HG03432 (cell line): Measurements from ENCODE around the gene KCNQ1.
"Not testable (repeated sequence)": the region's sequence is repeated elsewhere in the genome, so short reads cannot be mapped to it uniquely, and the experiment has no call there.

Experiments
- ATAC-seq: cut with Tn5 transposase; IDR thresholded peaks from one replicate; pipeline ENCODE4 v1.9.1; 2021; ENCODE audit warnings: mild to moderate bottlenecking, moderate library complexity; ENCODE audit not compliant: unreplicated experiment

The KCNQ1 gene

GRCh38 chr11:2631161-2631560 is 186.4 kb downstream of the KCNQ1 start:
- ATAC-seq, result no peak

- ATAC-seq, result not testable (repeated sequence)
Observed at GRCh38 chr11:2639763-2640162, 195.0 kb downstream of the KCNQ1 start.

- no peak for ATAC-seq
Observed at GRCh38 chr11:2641623-2642022, 196.8 kb downstream of the KCNQ1 start.

- ATAC-seq, result no peak
Observed at GRCh38 chr11:2643746-2644145, 198.9 kb downstream of the KCNQ1 start.

GRCh38 chr11:2644844-2645778 is 200.3 kb downstream of the KCNQ1 start:
- ATAC-seq, result no peak

- no peak for ATAC-seq
Observed at GRCh38 chr11:2645779-2646118, 200.9 kb downstream of the KCNQ1 start.

- ATAC-seq, result no peak
Observed at GRCh38 chr11:2647167-2647566, 202.4 kb downstream of the KCNQ1 start.

- no peak for ATAC-seq
Observed at GRCh38 chr11:2647953-2648352, 203.1 kb downstream of the KCNQ1 start.

- no peak for ATAC-seq
Observed at GRCh38 chr11:2649400-2649799, 204.6 kb downstream of the KCNQ1 start.

GRCh38 chr11:2649848-2650247 is 205.0 kb downstream of the KCNQ1 start:
- no peak for ATAC-seq

- no peak for ATAC-seq
Observed at GRCh38 chr11:2650343-2650867, 205.6 kb downstream of the KCNQ1 start.

- no peak for ATAC-seq
Observed at GRCh38 chr11:2651054-2651617, 206.3 kb downstream of the KCNQ1 start.

GRCh38 chr11:2651826-2652271 is 207.0 kb downstream of the KCNQ1 start:
- ATAC-seq, result no peak

GRCh38 chr11:2652333-2653197 is 207.8 kb downstream of the KCNQ1 start:
- ATAC-seq, result no peak

- no peak for ATAC-seq
Observed at GRCh38 chr11:2653198-2653551, 208.4 kb downstream of the KCNQ1 start.

GRCh38 chr11:2653930-2654739 is 209.3 kb downstream of the KCNQ1 start:
- no peak for ATAC-seq

- ATAC-seq, result no peak
Observed at GRCh38 chr11:2655016-2655719, 210.4 kb downstream of the KCNQ1 start.

- no peak for ATAC-seq
Observed at GRCh38 chr11:2655834-2656622, 211.2 kb downstream of the KCNQ1 start.

- no peak for ATAC-seq
Observed at GRCh38 chr11:2656859-2657258, 212.1 kb downstream of the KCNQ1 start.
